ENCODE data around the gene PNMA5. TPM values are rescaled to one million over a fixed set of nuclear protein-coding genes. Genes with fewer than 3 reads are reported as not detected.

PNMA5 gene
- total RNA-seq, 1 experiment from 2014 or later, result not detected

DNA sequence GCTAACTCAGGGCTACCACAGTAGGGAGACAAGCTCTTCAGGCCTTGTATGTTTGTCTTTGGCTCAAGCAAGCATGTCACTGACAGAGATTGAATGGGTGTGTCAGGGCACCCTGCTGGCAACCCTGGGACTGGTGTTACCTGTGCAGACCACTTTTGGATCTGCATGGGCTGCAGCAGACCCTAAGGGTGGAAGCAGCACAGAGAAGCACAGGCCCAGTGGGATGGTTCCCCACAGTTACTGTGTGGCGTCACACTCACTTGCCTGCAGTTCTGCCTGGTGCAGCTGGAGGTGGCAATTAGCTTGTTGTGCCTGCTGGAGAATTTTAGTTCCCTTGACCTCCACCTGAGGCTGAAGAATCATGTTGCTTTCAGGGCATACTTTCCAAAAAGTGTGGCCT is 50.1 kb downstream of the PNMA5 start:
- BruUV-seq (replicated peaks), result no TSS peak
- no peak for ATAC-seq

DNA sequence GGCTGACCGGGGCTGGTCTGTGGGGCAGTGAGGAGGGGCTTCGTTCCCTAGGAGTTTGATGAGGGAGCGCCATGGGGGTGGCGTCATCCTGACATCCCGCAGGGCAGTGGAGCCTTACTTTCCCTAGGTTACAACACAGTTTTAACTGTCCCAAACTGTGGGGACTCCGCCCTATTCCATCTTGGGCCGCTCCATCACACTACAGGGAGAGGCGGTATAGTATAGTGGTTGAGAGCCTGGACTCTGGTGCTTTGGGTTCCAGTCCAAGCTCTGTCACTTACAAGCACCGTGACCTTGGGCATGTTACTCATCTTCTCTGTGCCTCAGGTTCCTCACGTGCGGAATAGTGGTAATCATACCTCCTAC is 51.9 kb downstream of the PNMA5 start:
- Histone ChIP-seq H3K27ac (ENCODE audit: low read length) (no peak overlapping the region), H3K4me1 (ENCODE audit: insufficient read depth, low read length) (no peaks in the 10 kb centered on the region), H4K20me1 (ENCODE audit: low read length) (no peaks in the 10 kb centered on the region), H2AFZ (ENCODE audit: low read length) (peak overlapping the region; percentile 81; the same call in 1 of the 2 replicates), H3K9ac (ENCODE audit: low read length) (peak overlapping the region; percentile 22; the same call in 1 of the 2 replicates), H3K9me2 (replicated peaks; ENCODE audit: low read length) (no peaks in the 10 kb centered on the region), H3F3A (ENCODE audit: low read length, unreplicated experiment) (no peaks in the 10 kb centered on the region), H3K4me2 (ENCODE audit: low read length) (peak overlapping the region; percentile 23), H3K4me3 (ENCODE audit: low read length) (peak overlapping the region; percentile 46; the same call in 1 of the 2 replicates), H3K79me2 (ENCODE audit: low read length) (no peaks in the 10 kb centered on the region), H3K36me3 (ENCODE audit: low read depth, low read length) (peaks cover 7% of the 10 kb centered on the region), H3K9me3 (ENCODE audit: low read length) (no peaks in the 10 kb centered on the region), H3K27me3 (ENCODE audit: low read length) (no peaks in the 10 kb centered on the region)
- ChIA-PET CTCF (no interaction called here), POLR2A (ENCODE audit: unreplicated experiment) (no interaction called here)
- TF ChIP-seq, protein P1, sequence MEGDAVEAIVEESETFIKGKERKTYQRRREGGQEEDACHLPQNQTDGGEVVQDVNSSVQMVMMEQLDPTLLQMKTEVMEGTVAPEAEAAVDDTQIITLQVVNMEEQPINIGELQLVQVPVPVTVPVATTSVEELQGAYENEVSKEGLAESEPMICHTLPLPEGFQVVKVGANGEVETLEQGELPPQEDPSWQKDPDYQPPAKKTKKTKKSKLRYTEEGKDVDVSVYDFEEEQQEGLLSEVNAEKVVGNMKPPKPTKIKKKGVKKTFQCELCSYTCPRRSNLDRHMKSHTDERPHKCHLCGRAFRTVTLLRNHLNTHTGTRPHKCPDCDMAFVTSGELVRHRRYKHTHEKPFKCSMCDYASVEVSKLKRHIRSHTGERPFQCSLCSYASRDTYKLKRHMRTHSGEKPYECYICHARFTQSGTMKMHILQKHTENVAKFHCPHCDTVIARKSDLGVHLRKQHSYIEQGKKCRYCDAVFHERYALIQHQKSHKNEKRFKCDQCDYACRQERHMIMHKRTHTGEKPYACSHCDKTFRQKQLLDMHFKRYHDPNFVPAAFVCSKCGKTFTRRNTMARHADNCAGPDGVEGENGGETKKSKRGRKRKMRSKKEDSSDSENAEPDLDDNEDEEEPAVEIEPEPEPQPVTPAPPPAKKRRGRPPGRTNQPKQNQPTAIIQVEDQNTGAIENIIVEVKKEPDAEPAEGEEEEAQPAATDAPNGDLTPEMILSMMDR (conservative IDR thresholded peaks at IDR 0.05; ENCODE audit: low read depth, low read length), result no peak
- TF ChIP-seq EZH2 (IDR thresholded peaks at IDR 0.05; ENCODE audit: low read length, unreplicated experiment), result no peak
- TF ChIP-seq EZH2phosphoT487 (IDR thresholded peaks at IDR 0.05; ENCODE audit: borderline replicate concordance, low read length), result no peak
- ATAC-seq (no peak), DNase-seq (no peak)
- BruUV-seq (replicated peaks), result no TSS peak
- intact Hi-C loops (cut with micrococcal nuclease), result no loop called here

More for the DNA sequence above, 50.1 kb downstream of the PNMA5 start:
- TF ChIP-seq, protein P1 (conservative IDR thresholded peaks at IDR 0.05; ENCODE audit: low read depth, low read length), result no peak
- no peak for TF ChIP-seq EZH2phosphoT487 (IDR thresholded peaks at IDR 0.05; ENCODE audit: borderline replicate concordance, low read length)
- intact Hi-C loops (cut with micrococcal nuclease), result no loop called here
- DNase-seq, result no peak
- no peaks in the 10 kb centered on the region for H3K27me3 ChIP-seq (ENCODE audit: low read length)
- H3K4me2 ChIP-seq (ENCODE audit: low read length), result no peak overlapping the region
- H3K36me3 ChIP-seq (ENCODE audit: low read depth, low read length), result peaks cover 14% of the 10 kb centered on the region
- ChIA-PET CTCF (no interaction called here), POLR2A (ENCODE audit: unreplicated experiment) (no interaction called here)
- no peak overlapping the region for H3K27ac ChIP-seq (ENCODE audit: low read length)
- H3K9ac ChIP-seq (ENCODE audit: low read length), result no peak overlapping the region
- no peaks in the 10 kb centered on the region for H3K9me2 ChIP-seq (replicated peaks; ENCODE audit: low read length)
- no peaks in the 10 kb centered on the region for H4K20me1 ChIP-seq (ENCODE audit: low read length)
- no peak overlapping the region for H3K4me3 ChIP-seq (ENCODE audit: low read length)
- H2AFZ ChIP-seq (ENCODE audit: low read length), result no peak overlapping the region
- H3K79me2 ChIP-seq (ENCODE audit: low read length), result no peaks in the 10 kb centered on the region
- no peaks in the 10 kb centered on the region for H3K4me1 ChIP-seq (ENCODE audit: insufficient read depth, low read length)
- no peaks in the 10 kb centered on the region for H3K9me3 ChIP-seq (ENCODE audit: low read length)
- H3F3A ChIP-seq (ENCODE audit: low read length, unreplicated experiment), result no peaks in the 10 kb centered on the region

DNA sequence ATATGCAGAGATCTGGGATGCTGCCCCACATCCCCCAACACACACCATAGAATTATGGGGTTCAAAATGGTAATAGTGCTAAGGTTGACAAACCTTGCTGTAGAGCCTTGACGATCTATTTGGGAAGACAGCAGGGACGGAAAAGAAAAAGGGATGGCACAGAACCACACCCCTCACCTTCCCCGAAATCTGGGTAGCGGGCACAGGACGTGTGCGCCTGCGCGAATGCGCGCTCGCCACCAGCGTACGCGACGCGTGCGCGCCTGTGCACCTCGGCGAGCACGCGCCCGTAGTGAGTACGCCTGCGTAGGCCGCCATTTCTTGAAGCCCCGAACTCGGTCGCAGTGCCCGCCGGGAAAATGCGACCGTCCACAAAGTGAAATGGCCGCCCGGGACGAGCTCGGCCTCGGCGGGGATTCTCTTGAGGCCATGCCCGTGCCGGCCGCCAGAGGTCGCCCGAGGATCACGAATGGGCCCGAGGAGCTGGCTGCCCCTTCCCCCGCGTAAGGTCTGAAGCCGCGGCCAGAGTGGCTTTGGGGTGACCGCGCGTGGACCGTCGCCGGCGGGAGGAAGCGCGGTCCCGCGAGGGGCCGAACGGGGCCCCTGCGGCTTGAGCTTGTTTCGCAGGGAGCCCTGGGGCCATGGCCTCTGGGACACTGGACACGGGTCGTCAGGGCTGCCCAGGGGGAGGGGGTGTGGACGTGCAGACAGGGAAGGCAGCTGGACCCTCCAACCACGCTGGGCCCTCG is 52.4 kb downstream of the PNMA5 start:
- Histone ChIP-seq H4K20me1 (ENCODE audit: low read length) (no peaks in the 10 kb centered on the region), H3K36me3 (ENCODE audit: low read depth, low read length) (peaks cover 3% of the 10 kb centered on the region), H3K9me3 (ENCODE audit: low read length) (no peaks in the 10 kb centered on the region), H3F3A (ENCODE audit: low read length, unreplicated experiment) (no peaks in the 10 kb centered on the region), H3K27me3 (ENCODE audit: low read length) (no peaks in the 10 kb centered on the region), H3K9me2 (replicated peaks; ENCODE audit: low read length) (no peaks in the 10 kb centered on the region), H3K4me3 (ENCODE audit: low read length) (peak overlapping the region; percentile 46; the same call in 1 of the 2 replicates), H3K4me1 (ENCODE audit: insufficient read depth, low read length) (no peaks in the 10 kb centered on the region), H3K4me2 (ENCODE audit: low read length) (peak overlapping the region; percentile 23), H2AFZ (ENCODE audit: low read length) (peak overlapping the region; percentile 81), H3K27ac (ENCODE audit: low read length) (no peak overlapping the region), H3K9ac (ENCODE audit: low read length) (peak overlapping the region; percentile 22), H3K79me2 (ENCODE audit: low read length) (no peaks in the 10 kb centered on the region)
- POLR2A ChIA-PET (ENCODE audit: unreplicated experiment), result no interaction called here
- DNase-seq, result peak; percentile 72
- CTCF ChIA-PET, result interaction anchor here (0.5 to 0.6 kb wide), 2 partner anchors 91 to 524 kb away, joined by 4 to 8 read pairs; no protein-coding TSS in a partner anchor
- intact Hi-C loops (cut with micrococcal nuclease), result no loop called here
- BruUV-seq (replicated peaks), result no TSS peak
- TF ChIP-seq EZH2 (IDR thresholded peaks at IDR 0.05; ENCODE audit: low read length, unreplicated experiment) (no peak), EZH2phosphoT487 (IDR thresholded peaks at IDR 0.05; ENCODE audit: borderline replicate concordance, low read length) (no peak)
- TF ChIP-seq, protein P1 (conservative IDR thresholded peaks at IDR 0.05; ENCODE audit: low read depth, low read length), result peak; percentile 68
- ATAC-seq, result peak; percentile 86

All from PC-3 (cell line).